Ascending aorta (tissue), 2 donors: ENCODE results near the gene CLMP. TPM values are rescaled to one million over a fixed set of nuclear protein-coding genes. Genes with fewer than 3 reads are reported as not detected.

Experiments
- DNase-seq, 2 donors: peaks; one replicate each; pipeline ENCODE4 v3.0.0-alpha.2; 2019; ENCODE audit warnings: low spot score in 2 of 2
- H3K27ac ChIP-seq, 2 donors: fragments of 200-600 bp; sonication (generic); one replicate each; pipeline ENCODE4 v1.5.1; 2016 to 2017; ENCODE audit warnings: mild to moderate bottlenecking in 1 of 2
- H3K27me3 ChIP-seq: fragments of 200-600 bp; sonication (generic); one replicate; pipeline ENCODE4 v1.5.1; 2017
- H3K36me3 ChIP-seq, 2 donors: fragments of 200-600 bp; sonication (generic); one replicate each; pipeline ENCODE4 v1.5.1; 2016
- H3K4me1 ChIP-seq, 2 donors: fragments of 200-600 bp; sonication (generic); one replicate each; pipeline ENCODE4 v1.5.1; 2016 to 2017; ENCODE audit warnings: mild to moderate bottlenecking in 1 of 2
- H3K4me3 ChIP-seq, 2 donors: fragments of 200-600 bp; sonication (generic); one replicate each; pipeline ENCODE4 v1.5.1; 2016 to 2017; ENCODE audit warnings: mild to moderate bottlenecking in 1 of 2
- H3K9me3 ChIP-seq, 2 donors: fragments of 200-600 bp; sonication (generic); one replicate each; pipeline ENCODE4 v1.5.1; 2016
- intact Hi-C: fragments of 100-400 bp; cut with DNase I; formaldehyde crosslinking; loops from one replicate; pipeline ENCODE4 v1.15.1; 2023
- total RNA-seq: library from RNA; depleted of rRNA; stranded (reverse); fragments of >200 nt; gene quantifications from one replicate; pipeline ENCODE4 v1.1.0, GENCODE V29; 2016
- TF ChIP-seq, protein P1 (sequence below), 3 experiments: fragments of 200-600 bp in 2 of 3; fragments of 450-650 bp in 1 of 3; sonication (generic) in 2 of 3; IDR thresholded peaks; one replicate each; pipeline ENCODE4 v1.5.1; 2016 to 2019; ENCODE audit warnings: antibody characterized with exemption in 3 of 3, mild to moderate bottlenecking in 1 of 3, moderate library complexity in 1 of 3

Gene CLMP
- total RNA-seq, 1 donor from 2014 or later, result 70.6 TPM

DNA sequence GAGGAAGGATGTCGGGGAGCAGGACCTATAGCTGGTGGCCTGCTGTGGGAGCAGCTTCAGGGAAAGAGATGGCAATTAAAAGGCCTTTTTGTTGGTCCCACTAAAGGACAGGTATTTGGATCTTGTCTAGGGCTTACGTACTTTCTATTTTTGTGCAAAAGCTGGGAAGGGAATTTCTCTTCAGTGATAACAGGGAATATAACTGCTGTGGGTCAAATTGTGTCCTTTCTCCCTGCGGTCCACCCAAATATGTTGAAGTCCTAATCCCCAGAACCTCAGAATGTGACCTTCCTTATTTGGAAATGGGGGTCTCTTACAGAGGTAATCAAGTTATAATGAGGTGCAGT is 147.1 kb downstream of the CLMP start:
- H3K4me3 ChIP-seq, result no peak overlapping the region
- intact Hi-C loops, result no loop called here
- DNase-seq, result no peak
- peaks cover 0 to under 1% of the 10 kb centered on the region in 2 donors for H3K36me3 ChIP-seq
- no peaks in the 10 kb centered on the region for H3K27me3 ChIP-seq
- TF ChIP-seq, protein P1, sequence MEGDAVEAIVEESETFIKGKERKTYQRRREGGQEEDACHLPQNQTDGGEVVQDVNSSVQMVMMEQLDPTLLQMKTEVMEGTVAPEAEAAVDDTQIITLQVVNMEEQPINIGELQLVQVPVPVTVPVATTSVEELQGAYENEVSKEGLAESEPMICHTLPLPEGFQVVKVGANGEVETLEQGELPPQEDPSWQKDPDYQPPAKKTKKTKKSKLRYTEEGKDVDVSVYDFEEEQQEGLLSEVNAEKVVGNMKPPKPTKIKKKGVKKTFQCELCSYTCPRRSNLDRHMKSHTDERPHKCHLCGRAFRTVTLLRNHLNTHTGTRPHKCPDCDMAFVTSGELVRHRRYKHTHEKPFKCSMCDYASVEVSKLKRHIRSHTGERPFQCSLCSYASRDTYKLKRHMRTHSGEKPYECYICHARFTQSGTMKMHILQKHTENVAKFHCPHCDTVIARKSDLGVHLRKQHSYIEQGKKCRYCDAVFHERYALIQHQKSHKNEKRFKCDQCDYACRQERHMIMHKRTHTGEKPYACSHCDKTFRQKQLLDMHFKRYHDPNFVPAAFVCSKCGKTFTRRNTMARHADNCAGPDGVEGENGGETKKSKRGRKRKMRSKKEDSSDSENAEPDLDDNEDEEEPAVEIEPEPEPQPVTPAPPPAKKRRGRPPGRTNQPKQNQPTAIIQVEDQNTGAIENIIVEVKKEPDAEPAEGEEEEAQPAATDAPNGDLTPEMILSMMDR (IDR thresholded peaks at IDR 0.05), result no peak
- H3K27ac ChIP-seq, result no peak overlapping the region
- H3K9me3 ChIP-seq, result no peaks in the 10 kb centered on the region
- H3K4me1 ChIP-seq, result no peaks in the 10 kb centered on the region

DNA sequence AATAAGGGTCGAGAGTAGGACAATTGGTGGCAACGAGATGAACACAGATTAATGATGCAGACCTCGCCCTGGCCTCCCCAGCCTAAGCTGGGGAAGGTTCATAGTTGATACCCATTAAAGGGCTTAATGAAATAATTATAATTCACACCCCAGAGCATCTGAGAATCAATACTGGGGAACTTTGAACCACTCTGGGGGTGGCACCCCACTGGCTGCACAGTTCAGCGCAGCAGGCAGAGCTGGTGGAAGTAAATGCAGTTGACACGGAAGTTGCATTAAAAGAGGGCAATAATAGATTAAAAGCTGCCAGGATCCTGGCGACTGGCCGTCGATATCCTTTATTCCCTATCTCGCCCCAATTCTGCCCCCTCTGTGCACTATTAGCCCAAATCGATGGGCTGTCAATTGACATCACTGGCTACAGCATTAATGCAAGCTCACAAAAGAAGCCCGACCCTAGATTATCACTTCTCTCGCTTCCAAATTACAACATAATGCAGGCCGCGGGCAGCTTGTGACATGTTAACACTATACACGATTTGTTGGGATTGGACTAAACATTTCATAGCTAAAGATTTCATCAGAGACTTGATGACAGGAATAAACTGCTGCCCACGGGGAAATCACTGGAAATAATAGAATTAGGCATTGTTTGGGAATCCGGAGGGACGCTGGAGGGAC is 147.6 kb downstream of the CLMP start:
- Histone ChIP-seq H3K9me3 (no peaks in the 10 kb centered on the region), H3K4me1 (no peaks in the 10 kb centered on the region), H3K27me3 (no peaks in the 10 kb centered on the region), H3K27ac (no peak overlapping the region), H3K4me3 (no peak overlapping the region), H3K36me3 (no peaks in the 10 kb centered on the region)
- no peak for DNase-seq
- TF ChIP-seq, protein P1 (IDR thresholded peaks at IDR 0.05), result no peak
- intact Hi-C loops, result no loop called here

DNA sequence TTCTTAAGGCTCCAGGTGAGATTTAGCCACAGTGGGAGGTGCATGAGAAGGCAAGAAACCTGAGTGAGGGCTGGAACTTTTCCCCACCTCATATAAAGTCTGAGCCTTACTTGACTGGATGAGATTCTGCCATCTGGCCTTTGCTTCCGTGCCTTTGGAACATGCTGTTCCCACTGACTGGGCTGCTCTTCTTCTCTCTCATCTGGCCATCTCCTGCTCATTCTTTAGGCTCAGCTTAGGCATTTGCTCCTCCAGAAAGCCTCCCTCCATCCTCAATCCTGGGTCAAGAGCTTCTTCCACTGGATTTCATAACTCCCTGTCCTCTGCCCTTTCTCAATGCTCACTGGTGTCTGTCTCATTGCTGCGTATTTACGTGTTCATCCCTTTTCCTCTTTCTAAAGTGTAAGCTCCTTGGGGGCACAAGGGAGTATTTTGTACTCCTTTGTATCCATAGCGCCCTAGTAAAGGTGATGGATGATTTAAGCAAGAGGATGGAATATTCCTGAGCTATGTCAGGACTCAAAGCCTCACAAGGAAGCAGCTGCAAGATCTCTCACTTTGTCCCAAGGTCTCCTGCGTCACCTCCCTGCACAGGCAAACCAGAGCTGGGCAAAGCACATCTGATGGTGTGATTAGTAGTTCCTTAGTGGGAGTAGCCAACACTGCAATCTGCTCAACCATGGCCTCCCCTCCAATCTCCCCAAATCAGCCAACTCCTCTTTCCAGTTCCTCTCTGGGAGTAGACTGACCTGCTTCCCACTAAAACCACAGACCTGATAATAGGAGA is 148.4 kb downstream of the CLMP start:
- intact Hi-C loops, result no loop called here
- no peak for DNase-seq
- no peaks in the 10 kb centered on the region for H3K9me3 ChIP-seq
- H3K27me3 ChIP-seq, result no peaks in the 10 kb centered on the region
- TF ChIP-seq, protein P1 (IDR thresholded peaks at IDR 0.05), result no peak
- no peak overlapping the region for H3K4me3 ChIP-seq
- no peaks in the 10 kb centered on the region for H3K4me1 ChIP-seq
- no peaks in the 10 kb centered on the region for H3K36me3 ChIP-seq
- H3K27ac ChIP-seq, result no peak overlapping the region

DNA sequence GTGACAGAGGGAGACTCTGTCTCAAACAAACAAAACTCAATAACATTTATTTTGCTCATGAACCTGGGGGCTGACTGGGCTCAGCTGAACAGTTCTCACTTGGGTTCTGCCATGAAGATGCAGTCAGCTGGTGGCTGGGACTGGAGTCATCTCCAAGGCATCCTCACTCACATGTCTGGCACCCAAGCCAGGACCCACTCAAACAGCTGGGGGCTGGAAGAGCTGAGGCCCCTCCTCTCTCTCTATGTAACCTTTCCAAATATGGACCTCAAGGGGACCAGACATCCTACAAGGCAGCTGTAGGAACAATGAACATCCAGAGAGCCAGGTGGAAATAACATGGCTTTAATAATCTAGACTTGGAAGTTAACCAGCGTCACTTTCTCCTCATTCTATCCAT is 149.9 kb downstream of the CLMP start:
- Histone ChIP-seq H3K9me3 (no peaks in the 10 kb centered on the region), H3K36me3 (no peaks in the 10 kb centered on the region), H3K27me3 (no peaks in the 10 kb centered on the region), H3K4me3 (no peak overlapping the region), H3K27ac (no peak overlapping the region), H3K4me1 (no peaks in the 10 kb centered on the region)
- TF ChIP-seq, protein P1 (IDR thresholded peaks at IDR 0.05), result no peak
- DNase-seq, result no peak
- intact Hi-C loops, result no loop called here

DNA sequence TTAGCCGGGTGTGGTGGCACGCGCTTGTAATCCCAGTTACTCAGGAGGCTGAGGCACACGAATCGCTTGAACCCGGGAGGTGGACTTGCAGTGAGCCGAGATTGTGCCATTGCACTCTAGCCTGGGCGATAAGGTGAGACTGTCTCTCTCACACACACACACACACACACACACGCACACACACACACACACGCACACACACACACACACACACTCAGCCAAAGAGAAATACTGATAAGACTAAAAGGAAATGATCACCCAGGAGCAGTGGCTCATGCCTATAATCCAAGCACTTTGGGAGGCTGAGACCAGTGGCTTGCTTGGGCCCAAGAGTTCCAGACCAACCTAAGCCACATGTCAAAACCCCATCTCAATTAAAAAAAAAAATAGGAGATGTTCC is 153.9 kb downstream of the CLMP start:
- Histone ChIP-seq H3K27me3 (no peaks in the 10 kb centered on the region), H3K36me3 (no peaks in the 10 kb centered on the region), H3K27ac (no peak overlapping the region), H3K4me3 (no peak overlapping the region), H3K4me1 (no peaks in the 10 kb centered on the region), H3K9me3 (no peaks in the 10 kb centered on the region)
- intact Hi-C loops, result no loop called here
- TF ChIP-seq, protein P1 (IDR thresholded peaks at IDR 0.05), result no peak
- no peak for DNase-seq
